Cortex of kidney (tissue), 1 donor: ENCODE measurements around the gene TBXAS1.
"Not testable (repeated sequence)": the region's sequence is repeated elsewhere in the genome, so short reads cannot be mapped to it uniquely, and the experiment has no call there.

Experiments
- DNase-seq: peaks from one replicate; lab custom pipeline; 2025; lab: John Stamatoyannopoulos, UW

The TBXAS1 gene

GRCh38 chr7:139914306-139915267, 85.5 kb downstream of the TBXAS1 start:
- no peak for DNase-seq

- DNase-seq, result no peak
Observed at GRCh38 chr7:139915268-139915863, 86.3 kb downstream of the TBXAS1 start.

- DNase-seq, result no peak
Observed at GRCh38 chr7:139915864-139916716, 87.0 kb downstream of the TBXAS1 start.

- DNase-seq, result no peak
Observed at GRCh38 chr7:139916717-139917395, 87.8 kb downstream of the TBXAS1 start.

GRCh38 chr7:139917851-139918250, 88.8 kb downstream of the TBXAS1 start:
- DNase-seq, result no peak

- DNase-seq, result no peak
Observed at GRCh38 chr7:139918480-139918879, 89.4 kb downstream of the TBXAS1 start.

GRCh38 chr7:139923090-139923489, 94.0 kb downstream of the TBXAS1 start:
- no peak for DNase-seq

GRCh38 chr7:139924461-139924860, 95.4 kb downstream of the TBXAS1 start:
- no peak for DNase-seq

- DNase-seq, result not testable (repeated sequence)
Observed at GRCh38 chr7:139929221-139929620, 100.2 kb downstream of the TBXAS1 start.

- no peak for DNase-seq
Observed at GRCh38 chr7:139930286-139930965, 101.4 kb downstream of the TBXAS1 start.

GRCh38 chr7:139931190-139931934, 102.3 kb downstream of the TBXAS1 start:
- no peak for DNase-seq

GRCh38 chr7:139932531-139932930, 103.5 kb downstream of the TBXAS1 start:
- no peak for DNase-seq

- no peak for DNase-seq
Observed at GRCh38 chr7:139936760-139937310, 107.8 kb downstream of the TBXAS1 start.

- no peak for DNase-seq
Observed at GRCh38 chr7:139937715-139938114, 108.7 kb downstream of the TBXAS1 start.

GRCh38 chr7:139940866-139941265, 111.8 kb downstream of the TBXAS1 start:
- DNase-seq, result no peak

- DNase-seq, result no peak
Observed at GRCh38 chr7:139941421-139941820, 112.4 kb downstream of the TBXAS1 start.

GRCh38 chr7:139941866-139942265, 112.8 kb downstream of the TBXAS1 start:
- DNase-seq, result no peak

- no peak for DNase-seq
Observed at GRCh38 chr7:139942636-139943035, 113.6 kb downstream of the TBXAS1 start.

GRCh38 chr7:139943401-139943800, 114.3 kb downstream of the TBXAS1 start:
- DNase-seq, result no peak

- no peak for DNase-seq
Observed at GRCh38 chr7:139944248-139944647, 115.2 kb downstream of the TBXAS1 start.
